HG02759 (cell line): ENCODE data around the gene MYO7A.

ENCODE experiments used
- ATAC-seq: cut with Tn5 transposase; IDR thresholded peaks from one replicate; pipeline ENCODE4 v1.9.1; 2021; ENCODE audit warnings: mild to moderate bottlenecking, moderate library complexity; ENCODE audit not compliant: unreplicated experiment

The MYO7A gene

DNA sequence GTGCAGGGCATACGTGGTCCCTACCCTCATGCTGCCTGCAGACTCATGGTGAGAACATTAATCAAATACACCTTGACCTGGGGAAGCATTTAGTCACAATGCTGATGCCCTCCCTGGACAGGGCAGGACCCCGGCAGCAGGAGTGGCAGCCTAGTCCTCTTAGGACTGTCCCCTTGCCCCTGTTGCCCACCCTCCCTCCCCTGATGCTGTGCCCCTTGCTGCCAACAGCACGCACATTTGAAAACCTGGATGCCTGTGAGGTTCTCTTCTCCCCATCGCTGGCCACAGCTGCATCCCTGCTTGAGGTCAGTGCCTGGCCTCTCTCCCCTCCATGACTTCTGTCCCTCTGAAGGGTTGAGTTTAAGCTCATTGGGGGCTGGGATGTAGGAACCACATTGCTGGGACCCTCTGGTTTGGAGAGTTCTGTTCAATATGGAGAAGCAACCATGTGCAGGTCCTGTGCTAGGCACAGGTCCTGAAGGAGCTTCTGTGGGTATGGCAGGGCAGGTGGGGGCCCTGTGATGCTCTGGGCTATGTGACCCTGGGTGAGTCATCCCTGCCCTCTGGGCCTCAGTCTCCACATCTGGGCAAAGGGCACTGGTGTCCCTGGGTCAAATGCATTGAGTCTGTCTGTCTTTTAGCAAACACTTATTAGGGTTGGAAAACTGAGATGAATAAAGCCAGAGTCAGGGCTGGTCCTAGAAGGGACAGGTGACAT lies 31.3 kb downstream of the MYO7A start:
- ATAC-seq: no peak

- ATAC-seq: no peak
These were observed 32.0 kb downstream of the MYO7A start for GRCh38 chr11:77159937-77160495.

- no peak for ATAC-seq
These were observed 35.2 kb downstream of the MYO7A start for GRCh38 chr11:77163271-77163670.

GRCh38 chr11:77165066-77165465 lies 37.0 kb downstream of the MYO7A start:
- no peak for ATAC-seq

GRCh38 chr11:77166021-77166420 lies 38.0 kb downstream of the MYO7A start:
- no peak for ATAC-seq

GRCh38 chr11:77167111-77167626 lies 39.1 kb downstream of the MYO7A start:
- ATAC-seq: no peak

GRCh38 chr11:77167791-77168190 lies 39.7 kb downstream of the MYO7A start:
- no peak for ATAC-seq

GRCh38 chr11:77170107-77170506 lies 42.1 kb downstream of the MYO7A start:
- ATAC-seq: no peak

DNA sequence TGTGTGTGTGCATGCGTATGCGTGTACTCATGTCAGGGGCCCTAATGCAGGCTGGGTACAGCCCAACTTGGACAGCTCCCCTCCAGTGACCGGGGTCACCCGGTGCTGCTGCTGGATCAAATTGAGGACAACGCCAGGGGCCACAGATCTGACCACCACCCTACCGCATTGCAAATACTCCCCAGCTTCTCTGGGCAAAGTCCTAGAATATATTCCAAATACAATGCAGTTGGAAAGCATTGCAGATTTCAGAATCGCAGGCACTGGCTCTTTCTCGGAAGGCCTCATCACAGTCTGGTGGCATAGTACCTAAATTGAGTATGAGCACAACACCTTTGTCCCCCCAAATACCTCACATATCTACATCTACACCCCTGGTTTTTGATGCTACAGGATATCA lies 43.2 kb downstream of the MYO7A start:
- no peak for ATAC-seq

- ATAC-seq: no peak
These were observed 44.0 kb downstream of the MYO7A start for GRCh38 chr11:77171885-77172665.

- ATAC-seq: no peak
These were observed 44.6 kb downstream of the MYO7A start for GRCh38 chr11:77172666-77172982.

- no peak for ATAC-seq
These were observed 45.4 kb downstream of the MYO7A start for GRCh38 chr11:77173494-77173893.

- no peak for ATAC-seq
These were observed 46.5 kb downstream of the MYO7A start for GRCh38 chr11:77174559-77174958.

DNA sequence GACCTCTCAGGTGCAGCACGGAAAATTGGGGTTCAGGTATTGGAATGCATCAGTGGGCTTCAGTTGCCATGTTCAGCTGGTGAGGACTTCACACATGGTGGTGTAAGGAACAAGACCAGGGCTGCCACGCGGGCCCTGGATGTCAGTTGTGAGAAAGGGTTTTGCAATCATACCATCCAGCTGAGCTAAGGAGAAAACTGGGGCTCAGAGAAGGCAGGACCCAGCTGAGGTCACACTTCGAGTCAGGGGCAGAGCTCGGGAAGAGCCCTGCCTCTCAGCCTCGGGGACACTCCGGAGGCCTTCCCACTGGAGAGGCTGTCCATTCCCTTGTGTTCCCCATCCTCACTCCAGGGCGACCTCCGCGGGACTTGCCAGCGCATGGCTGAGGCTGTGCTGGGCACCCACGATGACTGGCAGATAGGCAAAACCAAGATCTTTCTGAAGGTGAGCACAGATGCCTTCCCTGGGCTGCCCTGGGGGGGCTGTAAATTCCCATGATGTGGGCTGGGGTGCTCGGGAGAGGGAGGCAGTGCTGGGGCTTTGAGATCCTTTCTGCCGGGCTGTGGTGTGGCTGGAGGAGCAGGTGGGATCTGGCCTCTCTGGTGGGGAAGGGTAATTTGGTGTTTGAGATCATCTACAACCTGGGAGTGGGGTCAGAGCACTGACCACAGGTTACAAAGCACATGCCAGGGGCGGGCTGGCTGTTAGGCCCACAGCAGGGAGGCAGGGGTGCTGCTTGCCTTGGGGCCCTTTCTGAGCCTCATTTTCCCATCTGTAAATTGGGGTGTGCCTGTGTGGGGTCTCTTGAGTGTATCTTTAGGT lies 47.2 kb downstream of the MYO7A start:
- ATAC-seq: no peak

- ATAC-seq: no peak
These were observed 48.0 kb downstream of the MYO7A start for GRCh38 chr11:77175869-77176539.

DNA sequence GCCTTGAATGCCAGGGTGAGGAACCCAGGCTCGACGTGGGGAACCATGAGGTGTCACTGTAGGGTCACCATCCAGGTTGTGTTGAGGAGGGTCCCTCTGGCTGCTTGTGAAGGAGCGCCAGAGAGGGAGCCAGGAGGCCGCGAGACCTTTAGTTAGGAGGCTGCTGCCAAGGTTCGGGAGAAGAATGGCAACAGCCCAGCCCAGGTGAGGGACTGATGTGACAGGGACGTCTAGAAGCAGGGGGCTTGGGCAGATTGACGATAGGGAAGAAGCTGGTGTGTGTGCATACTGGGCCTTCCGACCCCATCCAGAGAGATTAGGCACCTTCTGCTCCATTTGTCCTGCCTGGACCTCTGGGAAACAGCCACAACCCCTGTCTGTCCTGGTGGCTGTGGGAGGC lies 49.0 kb downstream of the MYO7A start:
- no peak for ATAC-seq

GRCh38 chr11:77178150-77178549 lies 50.1 kb downstream of the MYO7A start:
- ATAC-seq: no peak

DNA sequence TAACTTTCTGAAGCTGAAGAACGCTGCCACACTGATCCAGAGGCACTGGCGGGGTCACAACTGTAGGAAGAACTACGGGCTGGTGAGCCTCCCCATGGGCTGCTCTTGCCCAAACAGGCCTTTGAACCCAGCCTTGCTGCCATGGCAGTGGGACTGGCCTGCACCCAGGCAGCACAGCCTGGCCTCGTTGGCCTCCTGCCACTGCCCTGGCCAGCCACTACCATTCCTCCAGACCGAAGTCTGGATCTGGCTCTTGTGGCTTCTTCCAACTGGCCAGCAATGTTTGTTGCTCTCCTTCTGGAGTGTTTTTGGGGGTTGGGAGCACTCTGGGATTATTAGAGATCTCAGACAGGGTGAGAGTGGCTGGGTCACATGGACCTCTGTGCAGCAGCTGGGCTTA lies 51.0 kb downstream of the MYO7A start:
- no peak for ATAC-seq

- no peak for ATAC-seq
These were observed 51.6 kb downstream of the MYO7A start for GRCh38 chr11:77179681-77180080.

- no peak for ATAC-seq
These were observed 52.3 kb downstream of the MYO7A start for GRCh38 chr11:77180346-77180745.

DNA sequence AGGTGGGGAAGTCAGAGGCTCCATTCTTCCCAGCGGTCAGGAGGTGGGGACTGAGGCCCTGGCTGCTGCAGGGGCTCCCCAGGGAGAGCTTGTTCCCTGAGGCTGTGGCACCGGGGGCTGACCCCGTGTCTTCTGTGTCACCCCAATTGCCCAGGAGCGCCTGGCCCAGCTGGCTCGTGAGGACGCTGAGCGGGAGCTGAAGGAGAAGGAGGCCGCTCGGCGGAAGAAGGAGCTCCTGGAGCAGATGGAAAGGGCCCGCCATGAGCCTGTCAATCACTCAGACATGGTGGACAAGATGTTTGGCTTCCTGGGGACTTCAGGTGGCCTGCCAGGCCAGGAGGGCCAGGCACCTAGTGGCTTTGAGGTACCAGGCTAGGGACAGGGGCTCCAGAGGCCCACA lies 53.2 kb downstream of the MYO7A start:
- no peak for ATAC-seq
